ENCODE measurements around the gene CYP4F12.

The CYP4F12 gene

DNA sequence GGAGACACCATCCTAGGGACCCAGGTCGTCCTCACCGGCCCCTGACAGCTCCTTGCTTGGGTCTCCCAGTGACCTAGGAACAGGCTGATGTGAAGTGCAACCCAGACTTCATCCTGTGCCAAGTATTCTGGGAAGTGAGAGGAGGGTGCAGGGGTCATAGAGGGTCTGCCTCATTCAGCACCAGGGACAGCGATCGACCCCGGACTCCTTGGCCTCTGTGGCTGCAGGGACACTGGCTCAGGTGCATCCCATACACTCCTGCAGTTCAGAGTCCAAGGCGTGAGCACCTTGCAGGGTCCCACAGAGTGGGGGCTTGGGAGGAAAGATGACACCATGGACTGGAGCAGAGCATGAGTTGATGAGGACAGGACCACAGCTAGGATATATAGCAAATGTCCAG, 44.9 kb downstream of the CYP4F12 start:
- DNase-seq = no peak

DNA sequence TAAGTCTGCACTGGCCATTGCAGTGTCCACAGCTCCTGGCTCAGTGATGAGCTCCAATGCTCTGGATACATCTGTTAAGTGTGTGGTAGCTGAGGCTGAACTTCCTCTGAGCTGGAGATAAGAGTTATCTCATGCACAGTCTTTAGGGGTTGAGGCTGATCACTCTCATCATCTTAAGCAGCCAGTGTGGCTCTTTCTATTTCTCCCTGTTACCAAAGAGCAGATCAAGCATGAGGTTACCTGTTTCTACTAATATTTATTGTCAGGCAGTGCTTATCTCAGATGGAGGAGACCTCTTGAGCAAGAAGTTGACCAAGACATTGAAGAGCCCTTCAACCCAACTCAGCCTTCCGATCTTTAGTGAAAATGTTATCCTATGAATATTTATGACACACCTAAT, 48.4 kb downstream of the CYP4F12 start:
- DNase-seq = no peak

DNA sequence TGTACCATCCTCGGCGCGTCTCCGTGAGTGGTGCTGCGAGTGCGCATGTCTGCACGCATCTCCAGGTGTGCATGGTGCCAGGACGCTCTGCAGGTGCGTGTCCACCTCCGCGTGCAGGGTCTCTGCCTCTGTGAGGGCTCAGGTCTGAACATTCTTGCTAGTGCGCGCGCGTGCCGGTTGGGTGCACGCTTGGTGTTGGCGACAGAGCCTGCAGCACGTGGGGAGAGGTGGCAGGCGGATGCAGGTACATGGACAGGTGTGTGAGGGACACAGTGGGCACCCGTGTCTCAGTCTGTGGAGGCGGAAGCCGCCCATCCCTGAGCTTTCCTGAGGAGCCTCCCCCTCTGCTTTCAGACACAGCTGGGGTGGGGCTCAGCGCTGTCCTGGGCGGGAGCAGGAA, 50.1 kb downstream of the CYP4F12 start:
- no peak for DNase-seq

DNA sequence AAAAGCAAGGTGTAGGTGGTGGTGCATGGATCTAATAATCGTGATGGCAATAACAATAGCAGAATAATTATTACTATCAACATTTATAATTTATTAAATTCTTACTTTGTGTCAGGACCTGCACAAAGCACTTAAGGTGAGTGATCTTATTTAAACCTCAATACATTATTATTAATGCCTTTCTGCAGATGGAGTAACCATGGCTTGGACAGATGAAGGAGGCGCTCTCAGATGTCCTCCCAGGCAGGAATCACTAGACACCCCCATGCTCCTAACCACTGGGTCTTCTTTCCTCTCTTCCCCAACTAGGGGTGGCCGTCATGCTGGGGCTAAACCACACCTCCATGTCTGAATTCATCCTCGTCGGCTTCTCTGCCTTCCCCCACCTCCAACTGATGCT, 54.8 kb downstream of the CYP4F12 start, which contains the start of gene OR10H2:
Gene OR10H2, plus strand, starts transcription at position 301 of the 400 bp plus-strand sequence. Its CDS starts 20 bp downstream, at position 321.
- no peak for DNase-seq

DNA sequence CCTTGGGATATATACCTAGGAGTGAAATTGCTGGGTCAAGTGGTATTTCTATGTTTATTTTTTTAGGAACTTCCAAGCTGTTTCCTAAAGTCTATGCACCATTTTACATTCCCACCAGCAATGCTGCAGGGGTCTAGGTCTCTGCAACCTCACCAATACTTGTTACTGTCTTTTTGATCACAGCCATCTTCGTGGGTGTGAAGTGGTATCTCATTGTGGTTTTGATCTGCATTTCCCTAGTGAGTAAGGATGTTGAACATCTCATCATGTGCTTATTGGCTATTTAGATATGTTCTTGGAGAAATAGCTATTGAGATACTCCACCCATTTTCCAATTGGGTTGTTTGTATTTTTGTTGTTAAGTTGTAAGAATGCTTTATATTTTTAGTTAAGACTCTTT, 57.7 kb downstream of the CYP4F12 start:
- DNase-seq = no peak

DNA sequence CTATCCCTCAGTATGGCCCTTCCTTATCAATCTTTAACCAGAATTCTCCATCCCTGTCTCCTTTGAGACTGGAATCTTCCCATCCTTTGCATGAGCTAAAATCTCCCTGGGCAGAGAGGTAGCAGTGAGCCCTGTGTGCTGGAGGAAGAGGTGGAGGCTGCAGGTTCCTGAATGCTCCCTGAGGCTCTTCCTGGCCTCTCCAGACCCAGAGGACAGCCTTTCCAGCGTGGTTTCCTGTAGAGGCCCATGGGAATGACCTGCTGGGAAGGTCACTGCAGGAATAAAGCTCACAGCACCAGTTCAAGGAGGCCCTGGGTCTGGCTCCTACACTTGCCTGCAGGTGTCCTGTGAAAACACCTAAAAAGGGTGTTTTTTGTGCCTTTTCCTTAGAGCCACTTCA, 59.5 kb downstream of the CYP4F12 start:
- DNase-seq = no peak

DNA sequence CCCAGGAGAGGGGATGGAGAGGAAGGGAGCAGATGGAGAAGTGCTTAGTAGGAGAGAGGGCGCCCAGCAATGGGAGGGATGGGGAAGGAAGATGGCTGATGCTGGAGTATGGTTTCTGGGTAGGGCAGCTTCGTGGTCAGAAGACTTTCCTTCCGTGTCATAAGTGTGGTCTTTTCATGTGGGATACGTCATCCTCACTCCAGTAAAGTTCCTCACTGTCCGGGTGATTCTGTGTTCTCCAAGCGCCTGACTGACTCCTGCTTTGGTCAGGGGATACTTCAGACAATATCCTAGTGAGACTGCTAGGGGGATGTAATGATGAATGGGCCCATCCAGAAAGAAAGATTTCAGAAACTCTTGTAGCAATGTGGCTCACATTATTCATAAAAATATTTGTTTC, 61.0 kb downstream of the CYP4F12 start:
- DNase-seq = no peak

DNA sequence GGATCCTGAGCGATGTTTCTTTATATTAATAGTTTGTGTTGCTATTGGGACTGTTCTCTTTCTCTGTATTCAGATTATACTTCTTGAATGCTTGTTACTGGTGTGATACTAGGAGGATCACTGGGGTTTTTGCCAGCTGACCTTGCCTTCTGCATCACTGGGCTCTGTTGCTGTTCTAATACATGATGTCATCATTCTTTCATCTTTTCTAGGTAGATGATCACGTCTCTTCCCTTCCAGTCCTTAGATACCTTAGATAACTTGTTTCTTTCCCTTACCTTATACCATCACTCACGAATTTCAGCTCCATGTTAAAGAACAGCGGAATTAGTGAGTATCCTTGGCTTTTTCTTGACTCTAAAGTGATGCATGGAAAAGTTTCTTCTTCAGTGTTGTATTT, 64.8 kb downstream of the CYP4F12 start, which contains the start of gene OR10H3:
Gene OR10H3, plus strand, starts transcription at position 264 of the 400 bp plus-strand sequence. CDS start 3,408 bp downstream, outside the sequence.
- no peak for DNase-seq

DNA sequence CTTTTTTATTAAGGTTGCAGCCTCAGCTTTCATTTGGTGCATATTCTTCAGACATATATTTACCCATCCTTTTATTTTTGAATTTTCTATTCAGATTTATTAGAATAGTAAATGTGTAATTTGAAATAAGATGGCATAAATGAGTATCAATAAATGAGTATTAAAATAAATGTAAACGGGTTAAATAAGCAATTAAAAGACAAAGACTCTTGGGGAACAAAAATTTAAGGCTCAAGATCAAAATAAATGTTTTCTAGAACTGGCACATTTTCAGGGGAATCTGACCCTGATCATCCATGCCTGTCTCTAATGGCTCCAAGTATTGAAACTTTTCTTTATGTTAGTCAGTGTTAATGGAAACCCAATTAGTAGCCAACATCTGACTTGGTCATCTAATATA, 67.9 kb downstream of the CYP4F12 start:
- no peak for DNase-seq

Data from central memory CD4-positive, alpha-beta T cell (primary cell).